Esophagus muscularis mucosa (tissue), 3 donors: ENCODE data around the gene PKM.

ENCODE experiments used
- CTCF ChIP-seq, 3 experiments: fragments of 200-600 bp in 2 of 3; fragments of 450-650 bp in 1 of 3; sonication (generic) in 2 of 3; IDR thresholded peaks; one replicate each; pipeline ENCODE4 v1.5.1; 2017 to 2019; ENCODE audit warnings: antibody characterized with exemption in 3 of 3, mild to moderate bottlenecking in 2 of 3, moderate library complexity in 1 of 3
- POLR2AphosphoS5 ChIP-seq, 2 donors: sonication (generic); formaldehyde crosslinking; IDR thresholded peaks; one replicate each; pipeline ENCODE4 v1.6.1; 2017; ENCODE audit warnings: antibody characterized with exemption in 2 of 2

GRCh38 chr15:72156928-72157327, 74.1 kb downstream of the PKM start:
- TF ChIP-seq CTCF (IDR thresholded peaks at IDR 0.05) (no peak), POLR2AphosphoS5 (IDR thresholded peaks at IDR 0.05) (no peak)
